Lower lobe of right lung (tissue), 2 donors: Measurements from ENCODE around the gene WDR37. TPM values are rescaled to one million over a fixed set of nuclear protein-coding genes. Genes with fewer than 3 reads are reported as not detected.

Experiments
- ATAC-seq, 2 donors: fragments of 200-7000 bp; cut with Tn5 transposase; one replicate each; pipeline ENCODE4 v1.9.1; 2020 to 2022; ENCODE audit warnings: mild to moderate bottlenecking in 2 of 2, moderate library complexity in 2 of 2
- DNase-seq: peaks from one replicate; pipeline ENCODE4 v3.0.0-alpha.2; 2020
- H3K27ac ChIP-seq: fragments of 200-600 bp; one replicate; pipeline ENCODE4 v1.8.0; 2022
- H3K27me3 ChIP-seq: fragments of 200-600 bp; one replicate; pipeline ENCODE4 v1.8.0; 2022; ENCODE audit warnings: low read depth
- H3K36me3 ChIP-seq: fragments of 200-600 bp; one replicate; pipeline ENCODE4 v1.8.0; 2022; ENCODE audit warnings: mild to moderate bottlenecking
- H3K4me1 ChIP-seq: fragments of 200-600 bp; one replicate; pipeline ENCODE4 v1.8.0; 2022
- H3K4me3 ChIP-seq: fragments of 200-600 bp; one replicate; pipeline ENCODE4 v1.8.0; 2022; ENCODE audit warnings: mild to moderate bottlenecking
- H3K9me3 ChIP-seq: fragments of 200-600 bp; one replicate; pipeline ENCODE4 v1.8.0; 2022
- intact Hi-C: fragments of 100-400 bp; cut with DNase I; formaldehyde crosslinking; loops from one replicate; pipeline ENCODE4 v1.11.0; 2022
- total RNA-seq: library from RNA; stranded (reverse); fragmentation: NEBNext Ultra II Directional; extraction: Animal tissue kit (Norgen Biotek cat#: 25700); gene quantifications from one replicate; pipeline ENCODE4 v1.2.1, GENCODE V29; 2021
- TF ChIP-seq, protein P1 (sequence below): fragments of 200-600 bp; IDR thresholded peaks from one replicate; pipeline ENCODE4 v1.8.0; 2022; ENCODE audit warnings: antibody characterized with exemption, mild to moderate bottlenecking
- donor health status: DM: no; HTN: yes; CAD: no; lungs with severe emphysema.

Gene WDR37
- total RNA-seq, 1 donor from 2014 or later, result 22.0 TPM

DNA sequence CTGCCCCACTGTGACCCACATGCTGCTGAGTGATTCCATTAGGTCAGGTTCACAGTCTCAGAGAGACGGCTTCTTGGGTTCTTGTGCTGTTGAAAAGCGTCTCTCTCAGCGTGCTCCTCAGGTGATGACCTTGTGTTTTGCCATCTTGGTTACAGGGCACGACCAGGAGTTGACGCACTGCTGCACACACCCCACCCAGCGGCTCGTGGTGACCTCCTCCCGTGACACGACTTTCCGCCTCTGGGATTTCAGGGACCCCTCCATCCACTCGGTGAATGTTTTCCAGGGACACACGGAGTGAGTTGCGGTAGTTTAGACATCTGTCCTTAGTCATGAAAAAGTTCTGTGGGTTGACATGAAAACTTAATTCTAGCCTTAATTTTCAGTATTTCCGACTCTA lies 48.8 kb downstream of the WDR37 start:
- Histone ChIP-seq H3K9me3 (no peaks in the 10 kb centered on the region), H3K4me1 (no peaks in the 10 kb centered on the region), H3K27ac (no peak overlapping the region), H3K27me3 (no peaks in the 10 kb centered on the region), H3K36me3 (peaks cover 96% of the 10 kb centered on the region), H3K4me3 (no peak overlapping the region)
- intact Hi-C loops, result no loop called here
- TF ChIP-seq, protein P1, sequence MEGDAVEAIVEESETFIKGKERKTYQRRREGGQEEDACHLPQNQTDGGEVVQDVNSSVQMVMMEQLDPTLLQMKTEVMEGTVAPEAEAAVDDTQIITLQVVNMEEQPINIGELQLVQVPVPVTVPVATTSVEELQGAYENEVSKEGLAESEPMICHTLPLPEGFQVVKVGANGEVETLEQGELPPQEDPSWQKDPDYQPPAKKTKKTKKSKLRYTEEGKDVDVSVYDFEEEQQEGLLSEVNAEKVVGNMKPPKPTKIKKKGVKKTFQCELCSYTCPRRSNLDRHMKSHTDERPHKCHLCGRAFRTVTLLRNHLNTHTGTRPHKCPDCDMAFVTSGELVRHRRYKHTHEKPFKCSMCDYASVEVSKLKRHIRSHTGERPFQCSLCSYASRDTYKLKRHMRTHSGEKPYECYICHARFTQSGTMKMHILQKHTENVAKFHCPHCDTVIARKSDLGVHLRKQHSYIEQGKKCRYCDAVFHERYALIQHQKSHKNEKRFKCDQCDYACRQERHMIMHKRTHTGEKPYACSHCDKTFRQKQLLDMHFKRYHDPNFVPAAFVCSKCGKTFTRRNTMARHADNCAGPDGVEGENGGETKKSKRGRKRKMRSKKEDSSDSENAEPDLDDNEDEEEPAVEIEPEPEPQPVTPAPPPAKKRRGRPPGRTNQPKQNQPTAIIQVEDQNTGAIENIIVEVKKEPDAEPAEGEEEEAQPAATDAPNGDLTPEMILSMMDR, result no peak
- no peak for ATAC-seq
- no peak for DNase-seq

DNA sequence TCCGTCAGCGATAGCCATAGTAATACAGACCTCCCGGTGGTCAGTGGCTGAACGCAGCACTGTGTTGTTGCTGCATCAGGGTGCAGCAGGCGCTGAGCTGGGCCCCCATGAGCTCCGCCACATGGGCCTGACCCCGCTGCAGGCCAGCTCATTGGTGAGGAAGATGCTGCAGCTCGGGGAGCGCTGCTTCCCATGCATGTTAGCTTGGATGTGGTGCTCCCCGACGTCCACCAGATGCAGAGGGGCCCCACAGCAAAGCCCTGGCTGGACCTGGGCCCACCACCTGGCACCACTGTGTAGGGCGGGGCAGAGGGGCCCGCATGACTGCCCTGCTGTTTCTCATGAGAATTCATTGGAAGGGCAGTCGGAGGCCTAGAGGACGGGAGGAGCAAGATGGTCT lies 50.8 kb downstream of the WDR37 start:
- no peak for DNase-seq
- intact Hi-C loops, result no loop called here

DNA sequence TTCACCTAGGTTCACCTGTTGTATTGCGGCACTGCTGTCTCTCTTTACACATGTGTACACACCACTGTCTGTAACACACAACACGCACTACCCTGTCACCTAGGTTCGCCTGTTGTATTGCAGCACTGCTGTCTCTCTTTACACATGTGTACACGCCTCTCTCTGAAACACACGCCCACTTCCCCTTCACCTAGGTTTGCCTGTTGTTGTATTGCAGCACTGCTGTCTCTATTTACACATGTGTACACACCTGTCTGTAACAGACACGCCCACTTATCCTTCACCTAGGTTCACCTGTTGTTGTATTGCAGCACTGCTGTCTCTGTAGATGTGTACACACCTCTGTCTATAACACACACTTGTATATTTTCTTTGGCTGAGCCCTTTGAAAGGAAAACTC lies 51.5 kb downstream of the WDR37 start:
- peaks cover 95% of the 10 kb centered on the region for H3K36me3 ChIP-seq
- ATAC-seq, result no peak
- H3K4me3 ChIP-seq, result no peak overlapping the region
- H3K4me1 ChIP-seq, result no peaks in the 10 kb centered on the region
- H3K27me3 ChIP-seq, result no peaks in the 10 kb centered on the region
- H3K27ac ChIP-seq, result no peak overlapping the region
- TF ChIP-seq, protein P1, result no peak
- no peaks in the 10 kb centered on the region for H3K9me3 ChIP-seq
- no peak for DNase-seq
- intact Hi-C loops, result no loop called here

More for the DNA sequence above, 50.8 kb downstream of the WDR37 start:
- ATAC-seq, result no peak
- Histone ChIP-seq H3K27me3 (no peaks in the 10 kb centered on the region), H3K9me3 (no peaks in the 10 kb centered on the region), H3K4me1 (no peaks in the 10 kb centered on the region), H3K36me3 (peaks cover 94% of the 10 kb centered on the region), H3K27ac (no peak overlapping the region), H3K4me3 (no peak overlapping the region)
- TF ChIP-seq, protein P1, result no peak

DNA sequence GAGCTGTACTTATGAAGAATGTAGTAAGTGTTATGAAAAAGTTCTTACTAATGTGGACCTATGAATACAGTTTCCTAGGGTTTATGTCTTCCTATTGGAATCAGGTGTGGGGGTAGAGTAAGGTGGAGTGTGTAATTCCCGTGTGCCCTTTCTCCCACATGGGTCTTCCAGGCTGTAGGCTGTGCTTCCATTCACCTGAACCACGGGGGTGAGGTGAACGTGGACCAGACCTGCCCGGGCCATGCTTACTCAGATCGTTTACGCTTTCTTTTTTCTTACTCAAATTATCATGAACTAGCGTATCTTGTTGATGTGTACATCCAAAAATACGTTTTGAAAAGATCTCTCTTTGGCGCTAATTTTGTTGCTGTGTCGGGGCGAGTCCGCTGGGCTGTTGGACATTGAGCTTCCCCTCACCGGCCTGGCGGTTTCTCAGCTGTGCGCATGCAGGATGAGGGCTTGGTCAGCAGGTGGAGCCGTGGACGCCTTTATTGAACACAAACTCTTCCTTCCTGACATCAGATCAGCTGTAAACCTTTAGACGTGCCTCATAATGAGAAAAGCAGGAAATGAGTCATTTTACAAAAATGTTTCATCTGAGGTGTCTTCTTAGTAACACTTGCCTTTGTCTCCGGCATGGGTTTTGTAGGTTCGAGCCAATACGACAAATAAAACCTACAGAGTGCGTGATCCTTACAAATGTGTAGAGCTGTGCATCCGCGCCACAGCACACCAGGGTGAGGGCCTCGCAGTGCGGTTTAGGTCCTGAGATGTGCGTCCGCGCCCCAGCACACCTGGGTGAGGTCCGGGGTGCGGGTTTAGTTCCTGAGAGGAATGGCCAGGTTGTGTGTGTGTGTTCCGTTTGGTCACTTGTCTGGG lies 53.8 kb downstream of the WDR37 start:
- no peaks in the 10 kb centered on the region for H3K4me1 ChIP-seq
- intact Hi-C loops, result no loop called here
- H3K9me3 ChIP-seq, result no peaks in the 10 kb centered on the region
- peaks cover 91% of the 10 kb centered on the region for H3K36me3 ChIP-seq
- DNase-seq (no peak), ATAC-seq (peak; percentile 64)
- H3K27ac ChIP-seq, result no peak overlapping the region
- H3K4me3 ChIP-seq, result no peak overlapping the region
- H3K27me3 ChIP-seq, result no peaks in the 10 kb centered on the region
- TF ChIP-seq, protein P1, result peak; percentile 56

DNA sequence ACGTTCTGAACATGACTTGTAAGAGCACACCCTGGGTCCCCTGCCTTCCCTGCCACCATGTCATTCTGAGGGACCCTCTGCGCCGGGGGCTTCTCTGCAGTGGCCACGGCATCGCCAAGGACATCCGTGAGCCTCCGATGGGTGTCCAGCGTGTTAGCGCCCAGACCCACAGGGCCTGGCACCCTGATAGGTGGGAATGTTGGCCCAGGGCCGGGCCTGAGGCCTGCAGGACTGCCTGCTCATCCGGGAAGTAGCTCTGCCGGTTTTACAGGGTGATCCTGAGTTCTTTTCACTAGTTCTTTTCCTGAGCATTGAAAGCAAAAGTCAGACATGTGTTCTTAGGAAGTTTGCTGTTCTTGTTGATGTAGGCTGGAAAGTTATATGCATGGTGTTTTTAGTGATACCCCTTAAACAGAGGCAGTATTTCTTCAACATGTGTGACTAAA lies 54.5 kb downstream of the WDR37 start:
- H3K9me3 ChIP-seq, result no peaks in the 10 kb centered on the region
- H3K4me3 ChIP-seq, result no peak overlapping the region
- TF ChIP-seq, protein P1, result no peak
- no peaks in the 10 kb centered on the region for H3K4me1 ChIP-seq
- ATAC-seq, result peak in 1 of 2 donors; percentile 11
- intact Hi-C loops, result no loop called here
- no peaks in the 10 kb centered on the region for H3K27me3 ChIP-seq
- no peak overlapping the region for H3K27ac ChIP-seq
- DNase-seq, result no peak
- H3K36me3 ChIP-seq, result peaks cover 91% of the 10 kb centered on the region
